GM19238 (cell line): Measurements from ENCODE around the gene VWDE.
"Not testable (repeated sequence)": the region's sequence is repeated elsewhere in the genome, so short reads cannot be mapped to it uniquely, and the experiment has no call there.

ENCODE experiments used
- DNase-seq: peaks from one replicate; pipeline ENCODE4 v3.0.0; 2011; ENCODE audit warnings: low spot score; ENCODE audit not compliant: insufficient read length

Gene VWDE

DNA sequence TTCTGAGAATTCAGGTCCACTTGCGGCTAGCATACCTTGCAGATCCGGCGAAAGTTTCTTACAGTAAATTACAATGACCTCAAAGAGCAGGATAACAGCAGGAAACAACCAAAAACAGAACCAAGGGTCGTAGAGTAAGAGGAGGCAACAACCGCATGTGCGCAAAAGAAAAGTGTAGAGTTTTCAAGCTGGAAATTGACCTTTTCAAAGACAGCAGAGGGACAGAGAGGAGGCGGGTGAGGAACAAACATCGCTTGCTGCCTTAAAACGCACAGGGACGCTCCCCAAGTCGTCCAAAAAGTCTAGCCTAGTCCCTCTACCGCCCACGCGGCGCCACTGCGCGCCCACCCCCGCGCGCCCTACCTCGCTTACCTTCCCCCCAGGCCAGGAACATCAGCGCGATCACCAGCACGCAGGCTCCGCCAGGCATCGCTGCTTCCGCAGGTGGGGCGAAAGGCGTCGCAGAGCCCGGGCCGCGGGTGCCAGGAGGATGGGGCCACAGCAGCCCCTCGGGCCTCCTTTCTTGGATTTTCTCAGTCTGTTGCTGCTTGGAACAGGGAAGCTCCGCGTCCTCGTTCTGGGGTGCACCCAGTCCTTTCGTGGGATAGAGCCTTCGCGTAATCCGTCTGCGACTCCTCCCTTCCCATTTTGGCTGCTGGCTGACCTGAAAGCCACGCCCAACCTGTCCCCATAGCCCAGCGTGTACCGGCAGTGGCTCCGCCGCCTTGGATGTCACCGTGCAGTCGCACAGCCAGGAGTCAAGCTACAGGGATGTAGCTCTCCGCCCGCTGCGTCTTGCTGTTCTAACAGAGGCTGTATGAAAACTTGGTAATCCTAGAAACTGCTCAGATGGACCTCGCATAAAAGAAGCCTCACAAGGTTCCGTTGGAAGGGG, at the start of gene VWDE:
TSS of gene VWDE (minus strand) at position 579 of the 895 bp plus-strand sequence. CDS start at position 430, 149 bp downstream.
- DNase-seq, result no peak

GRCh38 chr7:12453136-12453535, 49.5 kb upstream of the VWDE start:
- not testable (repeated sequence) for DNase-seq

GRCh38 chr7:12450615-12451014, 47.0 kb upstream of the VWDE start:
- DNase-seq, result no peak

DNA sequence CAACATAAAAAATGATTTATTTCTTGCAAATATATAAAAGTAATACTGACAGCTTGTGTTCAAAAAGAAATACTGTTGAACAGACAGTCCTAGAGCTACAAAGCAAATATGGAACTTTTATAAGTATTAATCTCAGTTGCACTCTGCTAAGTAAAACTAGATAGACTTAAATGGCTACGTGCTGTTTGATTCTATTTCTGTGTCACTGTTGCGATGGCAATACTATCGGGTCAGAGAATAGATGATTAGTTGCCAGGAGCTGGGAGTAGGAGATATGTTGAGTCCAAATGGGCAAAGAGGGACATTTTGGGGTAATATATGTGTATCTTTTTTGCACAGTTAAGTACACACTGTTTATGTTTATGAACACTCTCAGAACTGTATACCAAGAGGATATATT, 41.1 kb upstream of the VWDE start:
- DNase-seq, result no peak

- DNase-seq, result no peak
Observed at GRCh38 chr7:12440229-12440628, 36.6 kb upstream of the VWDE start.

DNA sequence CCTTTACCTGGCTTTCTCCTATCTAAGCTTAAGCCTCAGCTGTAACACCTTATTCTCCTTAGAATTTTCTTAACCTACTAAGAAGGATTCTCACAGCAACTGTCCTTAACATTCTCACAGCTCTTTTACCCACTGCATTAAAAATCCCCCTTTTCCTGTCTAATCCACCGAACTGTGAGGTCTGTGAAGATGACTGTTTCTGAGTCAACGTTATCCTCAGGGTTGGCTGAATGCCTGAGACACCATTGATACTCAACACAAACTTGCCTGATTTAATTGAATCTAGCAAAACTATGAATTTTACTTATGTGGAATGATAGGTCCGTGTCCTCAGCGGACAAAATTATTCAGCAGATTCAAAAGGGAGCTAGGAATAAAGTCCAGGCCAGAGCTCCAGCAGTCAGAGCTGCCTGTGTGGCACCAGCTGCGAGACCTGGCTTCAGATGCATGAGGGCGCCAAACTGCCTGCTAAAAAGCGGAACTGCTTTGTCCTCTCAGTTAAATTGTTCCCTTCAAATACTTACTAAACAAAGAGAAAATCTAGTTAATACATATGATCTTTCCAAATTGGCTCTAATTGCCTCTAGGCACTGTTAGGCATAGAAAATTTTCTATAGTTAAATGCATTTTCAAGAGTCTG, 33.4 kb upstream of the VWDE start:
- DNase-seq, result no peak

- no peak for DNase-seq
Observed at GRCh38 chr7:12436126-12436525, 32.5 kb upstream of the VWDE start.

DNA sequence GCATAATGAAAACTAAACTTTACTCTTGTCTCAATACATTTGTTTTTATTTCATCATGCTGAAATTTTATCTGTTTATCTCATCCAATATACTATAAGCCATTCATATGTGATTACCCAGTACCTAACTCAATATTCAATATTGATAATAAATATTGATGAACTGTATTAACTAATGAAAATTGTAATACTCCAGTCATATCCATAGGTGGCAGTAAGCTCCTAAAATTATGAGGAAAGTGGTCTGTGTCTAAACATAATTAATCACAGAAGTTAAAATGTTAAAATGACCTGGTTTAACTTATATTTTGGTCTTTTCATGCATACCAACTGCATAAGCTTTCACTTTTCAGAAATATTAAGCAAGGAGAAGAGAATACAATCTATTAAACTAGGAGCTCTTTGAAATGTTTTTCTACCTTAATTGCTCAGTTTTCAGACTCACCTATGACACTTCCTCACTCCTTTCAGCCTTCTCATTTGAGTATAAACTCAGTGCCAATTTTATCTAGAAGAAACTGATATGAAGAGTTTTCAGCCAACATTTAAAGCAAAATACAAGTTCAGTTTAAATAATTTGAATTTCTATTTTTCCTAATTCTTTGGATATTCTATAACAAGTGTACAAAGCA, 30.5 kb upstream of the VWDE start:
- DNase-seq, result no peak

GRCh38 chr7:12431886-12432556, 28.4 kb upstream of the VWDE start:
- no peak for DNase-seq

GRCh38 chr7:12425311-12425710, 21.6 kb upstream of the VWDE start:
- DNase-seq, result no peak

GRCh38 chr7:12423997-12424745, 20.5 kb upstream of the VWDE start:
- no peak for DNase-seq

GRCh38 chr7:12423355-12423996, 19.8 kb upstream of the VWDE start:
- DNase-seq, result no peak

DNA sequence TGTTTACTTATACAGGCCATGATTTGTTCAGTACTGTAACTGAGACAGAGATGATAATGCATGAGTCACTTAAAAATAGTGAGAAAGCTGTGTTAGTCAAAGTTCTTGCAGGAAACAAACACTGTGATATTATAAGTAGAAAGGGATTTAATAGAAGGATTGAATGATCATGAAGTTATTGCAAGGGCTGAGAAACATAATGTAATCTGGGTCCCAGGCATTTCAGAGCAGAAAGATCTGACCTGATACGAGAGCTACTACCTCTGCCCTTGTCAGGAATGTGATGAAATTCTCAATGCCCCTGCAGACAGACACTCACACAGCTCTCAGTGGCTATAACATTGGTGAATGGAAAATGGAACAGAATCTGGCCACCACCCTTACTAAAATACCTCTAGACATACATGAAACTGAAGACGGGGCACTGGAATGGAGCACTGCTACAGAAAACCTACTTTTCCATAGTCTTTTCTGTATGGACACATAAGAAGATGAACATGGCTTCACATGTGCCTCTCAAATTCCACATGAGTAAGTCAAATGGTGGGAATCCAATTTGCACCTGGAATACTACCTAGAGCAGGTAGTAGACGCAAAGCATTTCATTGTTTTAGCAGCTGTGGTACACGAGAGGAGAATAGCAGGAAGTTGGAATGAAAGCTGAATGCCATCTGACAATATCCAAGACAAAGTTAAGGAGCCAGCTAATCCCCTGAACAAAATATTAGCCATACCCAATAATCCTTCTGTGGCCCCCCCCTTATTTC, 19.1 kb upstream of the VWDE start:
- DNase-seq, result no peak

DNA sequence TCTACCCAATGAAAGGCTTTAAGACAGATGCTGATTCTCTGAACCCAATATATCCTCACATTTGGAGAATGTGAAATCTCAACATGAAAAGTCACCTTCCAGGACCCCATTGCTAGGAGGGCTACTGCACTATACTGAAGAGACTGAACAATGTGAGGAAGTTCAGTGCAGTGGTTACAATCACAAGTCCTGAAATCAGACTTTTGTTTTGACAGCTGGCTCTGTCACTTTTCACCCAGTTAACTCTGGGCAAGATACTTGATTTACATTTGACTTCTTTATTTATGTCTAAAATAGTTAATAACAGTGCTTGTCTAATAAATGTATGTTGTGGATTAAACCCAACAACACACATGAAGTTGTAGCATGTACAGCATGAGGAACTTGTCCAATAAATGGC, 14.8 kb upstream of the VWDE start:
- no peak for DNase-seq

DNA sequence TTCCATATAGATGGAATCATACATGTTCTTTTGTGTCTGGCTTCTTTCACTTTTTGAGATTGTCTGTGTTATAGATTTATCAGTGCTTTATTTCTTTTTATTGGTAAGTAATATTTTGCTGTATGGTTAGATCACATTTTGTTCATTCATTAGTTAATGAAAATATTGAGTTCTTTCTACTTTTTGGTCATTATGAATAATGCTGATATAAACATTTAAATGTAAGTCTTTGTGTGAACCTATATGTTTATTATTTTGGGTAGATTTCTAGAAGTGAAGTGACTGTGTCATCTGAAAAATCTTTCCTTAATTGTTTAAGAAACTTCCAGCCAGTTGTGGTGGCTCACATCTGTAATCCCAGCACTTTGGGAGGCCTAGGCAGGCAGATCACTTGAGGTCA, 11.4 kb upstream of the VWDE start:
- no peak for DNase-seq

- no peak for DNase-seq
Observed at GRCh38 chr7:12412407-12412806, 8.7 kb upstream of the VWDE start.

GRCh38 chr7:12410523-12410922, 6.9 kb upstream of the VWDE start:
- DNase-seq, result no peak

GRCh38 chr7:12409097-12409711, 5.5 kb upstream of the VWDE start:
- DNase-seq, result no peak

- DNase-seq, result not testable (repeated sequence)
Observed at GRCh38 chr7:12407652-12408051, 4.0 kb upstream of the VWDE start.
